PC-9 (cell line): ENCODE results near the gene ATP5MC2.

Source experiments
- CTCF ChIP-seq: fragments of 200-600 bp; sonication (generic); conservative IDR thresholded peaks from 2 replicates; pipeline ENCODE4 v1.6.1; 2017; ENCODE audit warnings: mixed run types, antibody characterized with exemption, mild to moderate bottlenecking, moderate library complexity
- EZH2 ChIP-seq: fragments of 200-600 bp; sonication (generic); IDR thresholded peaks from 2 replicates; pipeline ENCODE4 v1.8.0; 2017; ENCODE audit warnings: antibody characterized with exemption, low read depth

- TF ChIP-seq CTCF, result no peak
- TF ChIP-seq EZH2, result no peak
Observed at GRCh38 chr12:53700567-53700966, 24.7 kb upstream of the ATP5MC2 start.
